OCI-LY1 (cell line): ENCODE data around the gene MFF.

Experiments
- H2AFZ ChIP-seq: fragments of 200-600 bp; sonication (generic), shearing (Covaris generic); 2 replicates; pipeline ENCODE4 v1.6.0; 2014; ENCODE audit warnings: antibody characterized with exemption, mild to moderate bottlenecking, low read length
- H3F3A ChIP-seq: fragments of 200-600 bp; sonication (generic), shearing (Covaris generic); 2 replicates; pipeline ENCODE4 v1.6.0; 2014; ENCODE audit warnings: mild to moderate bottlenecking, antibody characterized with exemption, low read length, moderate library complexity; ENCODE audit not compliant: insufficient read depth
- H3K27ac ChIP-seq: fragments of 200-600 bp; sonication (generic); 2 replicates; pipeline ENCODE4 v1.5.1; 2014; ENCODE audit warnings: low read length, mixed run types, mild to moderate bottlenecking, low read depth; ENCODE audit not compliant: poor library complexity, severe bottlenecking
- H3K27me3 ChIP-seq: fragments of 200-600 bp; sonication (generic); 2 replicates; pipeline ENCODE4 v1.6.0; 2014; ENCODE audit warnings: antibody characterized with exemption, mild to moderate bottlenecking, low read length, moderate library complexity; ENCODE audit not compliant: insufficient read depth
- H3K36me3 ChIP-seq: fragments of 200-600 bp; sonication (generic); 2 replicates; pipeline ENCODE4 v1.6.1; 2014; ENCODE audit warnings: mild to moderate bottlenecking, antibody characterized with exemption, low read length, moderate library complexity, mixed read lengths; ENCODE audit not compliant: insufficient read depth
- H3K4me1 ChIP-seq: fragments of 200-600 bp; sonication (generic); 2 replicates; pipeline ENCODE4 v1.5.1; 2014; ENCODE audit warnings: mild to moderate bottlenecking, low read length, moderate library complexity; ENCODE audit not compliant: insufficient read depth, severe bottlenecking
- H3K4me2 ChIP-seq: fragments of 200-600 bp; sonication (generic), shearing (Covaris generic); 2 replicates; pipeline ENCODE4 v1.6.1; 2014; ENCODE audit warnings: low read length
- H3K4me3 ChIP-seq: fragments of 200-600 bp; sonication (generic); 2 replicates; pipeline ENCODE4 v1.5.1; 2014; ENCODE audit warnings: low read length, low read depth, mild to moderate bottlenecking, mixed read lengths; ENCODE audit not compliant: poor library complexity, severe bottlenecking
- H3K79me2 ChIP-seq: fragments of 200-600 bp; shearing (Covaris generic); 2 replicates; pipeline ENCODE4 v1.6.1; 2016; ENCODE audit warnings: mixed run types, low read length, mixed read lengths; ENCODE audit not compliant: insufficient read depth
- H3K9ac ChIP-seq: fragments of 200-600 bp; sonication (generic), shearing (Covaris generic); 2 replicates; pipeline ENCODE4 v1.6.1; 2014; ENCODE audit warnings: mild to moderate bottlenecking, low read length, mixed read lengths
- H3K9me2 ChIP-seq: fragments of 200-600 bp; sonication (generic), shearing (Covaris generic); 2 replicates; pipeline ENCODE4 v1.6.1; 2014; ENCODE audit warnings: low read depth, mild to moderate bottlenecking, low read length, mixed read lengths
- H3K9me3 ChIP-seq: fragments of 200-600 bp; shearing (Covaris generic); 2 replicates; pipeline ENCODE4 v1.6.1; 2014; ENCODE audit warnings: low read length, mixed read lengths
- H4K20me1 ChIP-seq: fragments of 200-600 bp; sonication (generic), shearing (Covaris generic); 2 replicates; pipeline ENCODE4 v1.6.0; 2016; ENCODE audit warnings: mild to moderate bottlenecking, low read length; ENCODE audit not compliant: insufficient read depth
- CTCF ChIP-seq: fragments of 200-600 bp; sonication (generic), shearing (Covaris generic); IDR thresholded peaks from 2 replicates; pipeline ENCODE4 v1.5.1; 2017; ENCODE audit warnings: mild to moderate bottlenecking, antibody characterized with exemption, low read length, moderate library complexity, mixed read lengths
- EZH2 ChIP-seq: fragments of 200-600 bp; sonication (generic), shearing (Covaris generic); IDR thresholded peaks from 2 replicates; pipeline ENCODE4 v1.8.0; 2017; ENCODE audit warnings: borderline replicate concordance, mixed run types, mild to moderate bottlenecking, antibody characterized with exemption, low read length, moderate library complexity, mixed read lengths

Gene MFF

GRCh38 chr2:227324642-227324994 lies 433 bp upstream of the MFF start:
- peak overlapping the region; percentile 65; the same call in 1 of the 2 replicates for H2AFZ ChIP-seq
- H3K36me3 ChIP-seq, result peaks cover 5% of the 10 kb centered on the region
- H3K4me2 ChIP-seq, result peak overlapping the region; percentile 84
- no peaks in the 10 kb centered on the region for H3K9me2 ChIP-seq
- H3K4me1 ChIP-seq, result peaks cover 32% of the 10 kb centered on the region
- peak overlapping the region; percentile 88 for H3K9ac ChIP-seq
- H3K27ac ChIP-seq, result no peak overlapping the region
- no peaks in the 10 kb centered on the region for H3K27me3 ChIP-seq
- H3K79me2 ChIP-seq, result peaks cover 42% of the 10 kb centered on the region
- TF ChIP-seq EZH2 (no peak), CTCF (no peak)
- 0 out of 2 replicates have a peak, but pooled peaks cover 3% of the 10 kb centered on the region for H3K9me3 ChIP-seq
- H4K20me1 ChIP-seq, result no peaks in the 10 kb centered on the region
- H3K4me3 ChIP-seq, result peak overlapping the region; percentile 79
- H3F3A ChIP-seq, result no peaks in the 10 kb centered on the region

- Histone ChIP-seq H2AFZ (no peak overlapping the region), H3K4me2 (peak overlapping the region; percentile 84), H3K9ac (peak overlapping the region; percentile 88), H3K9me3 (0 out of 2 replicates have a peak, but pooled peaks cover 3% of the 10 kb centered on the region), H3K4me3 (peak overlapping the region; percentile 79), H3K4me1 (peaks cover 32% of the 10 kb centered on the region), H3K9me2 (no peaks in the 10 kb centered on the region), H3K36me3 (peaks cover 17% of the 10 kb centered on the region), H3K27ac (peak overlapping the region; percentile 31), H3K79me2 (peaks cover 52% of the 10 kb centered on the region), H3F3A (no peaks in the 10 kb centered on the region), H3K27me3 (no peaks in the 10 kb centered on the region), H4K20me1 (no peaks in the 10 kb centered on the region)
- TF ChIP-seq CTCF, result no peak; the same call in 1 of the 2 replicates
- TF ChIP-seq EZH2, result no peak
Measured at GRCh38 chr2:227325839-227326195, 766 bp downstream of the MFF start.

- peak overlapping the region; percentile 79 for H3K4me3 ChIP-seq
- H3K4me2 ChIP-seq, result peak overlapping the region; percentile 84
- 0 out of 2 replicates have a peak, but pooled peaks cover 3% of the 10 kb centered on the region for H3K9me3 ChIP-seq
- no peaks in the 10 kb centered on the region for H4K20me1 ChIP-seq
- no peak overlapping the region for H2AFZ ChIP-seq
- no peaks in the 10 kb centered on the region for H3K27me3 ChIP-seq
- no peaks in the 10 kb centered on the region for H3K9me2 ChIP-seq
- H3F3A ChIP-seq, result no peaks in the 10 kb centered on the region
- H3K27ac ChIP-seq, result no peak overlapping the region
- peaks cover 60% of the 10 kb centered on the region for H3K79me2 ChIP-seq
- peak overlapping the region; percentile 88 for H3K9ac ChIP-seq
- H3K4me1 ChIP-seq, result peaks cover 32% of the 10 kb centered on the region
- H3K36me3 ChIP-seq, result peaks cover 27% of the 10 kb centered on the region
- no peak for TF ChIP-seq CTCF
- no peak for TF ChIP-seq EZH2
Measured at GRCh38 chr2:227326783-227327182, 1.7 kb downstream of the MFF start.
